ENCODE measurements around the gene PDZRN3. TPM values are rescaled to one million over a fixed set of nuclear protein-coding genes. Genes with fewer than 3 reads are reported as not detected.

Gene PDZRN3
- total RNA-seq, 1 donor from 2014 or later = 3.4 TPM

DNA sequence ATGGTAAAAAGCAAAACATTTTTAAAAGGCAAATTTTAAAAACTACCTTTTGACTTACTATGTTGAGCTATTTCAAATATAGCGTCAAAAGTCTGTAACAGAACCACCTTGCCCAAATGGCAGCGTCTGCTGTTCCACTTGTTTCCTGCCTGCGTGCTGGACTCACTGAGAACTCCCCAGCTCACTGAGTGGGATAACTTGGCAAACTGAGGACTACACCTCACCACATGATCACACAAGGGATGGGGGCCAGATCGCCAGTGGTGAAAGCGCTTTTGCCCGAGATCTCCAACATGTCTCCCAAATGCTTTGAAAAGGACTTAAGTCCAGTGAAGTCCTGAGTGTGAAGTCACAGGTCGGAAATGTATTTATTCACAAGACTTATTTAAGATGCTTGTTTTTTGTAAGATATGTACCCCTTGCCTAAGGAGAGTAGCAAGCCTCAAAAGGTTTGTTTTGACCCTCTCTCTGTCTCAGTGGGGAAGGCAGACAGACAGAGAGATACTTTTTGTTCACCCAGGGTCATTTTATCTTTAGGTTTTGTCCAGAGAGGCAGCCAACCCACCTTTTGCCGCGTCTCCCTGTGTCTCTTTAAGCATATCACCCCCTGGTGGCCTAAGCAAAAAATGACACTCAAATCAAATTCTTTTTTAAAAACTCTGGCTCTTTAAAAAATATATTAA lies 192.6 kb downstream of the PDZRN3 start:
- no peaks in the 10 kb centered on the region for H3K36me3 ChIP-seq
- no peak overlapping the region for H3K9ac ChIP-seq
- H3K9me3 ChIP-seq (ENCODE audit: low read depth) = no peaks in the 10 kb centered on the region
- no peaks in the 10 kb centered on the region for H3K79me2 ChIP-seq (ENCODE audit: low read depth)
- no peak overlapping the region for H3K4me3 ChIP-seq
- TF ChIP-seq EZH2phosphoT487 (IDR thresholded peaks at IDR 0.05) = no peak
- TF ChIP-seq, protein P1, sequence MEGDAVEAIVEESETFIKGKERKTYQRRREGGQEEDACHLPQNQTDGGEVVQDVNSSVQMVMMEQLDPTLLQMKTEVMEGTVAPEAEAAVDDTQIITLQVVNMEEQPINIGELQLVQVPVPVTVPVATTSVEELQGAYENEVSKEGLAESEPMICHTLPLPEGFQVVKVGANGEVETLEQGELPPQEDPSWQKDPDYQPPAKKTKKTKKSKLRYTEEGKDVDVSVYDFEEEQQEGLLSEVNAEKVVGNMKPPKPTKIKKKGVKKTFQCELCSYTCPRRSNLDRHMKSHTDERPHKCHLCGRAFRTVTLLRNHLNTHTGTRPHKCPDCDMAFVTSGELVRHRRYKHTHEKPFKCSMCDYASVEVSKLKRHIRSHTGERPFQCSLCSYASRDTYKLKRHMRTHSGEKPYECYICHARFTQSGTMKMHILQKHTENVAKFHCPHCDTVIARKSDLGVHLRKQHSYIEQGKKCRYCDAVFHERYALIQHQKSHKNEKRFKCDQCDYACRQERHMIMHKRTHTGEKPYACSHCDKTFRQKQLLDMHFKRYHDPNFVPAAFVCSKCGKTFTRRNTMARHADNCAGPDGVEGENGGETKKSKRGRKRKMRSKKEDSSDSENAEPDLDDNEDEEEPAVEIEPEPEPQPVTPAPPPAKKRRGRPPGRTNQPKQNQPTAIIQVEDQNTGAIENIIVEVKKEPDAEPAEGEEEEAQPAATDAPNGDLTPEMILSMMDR (IDR thresholded peaks at IDR 0.05) = peak; percentile 85
- TF ChIP-seq EZH2 (IDR thresholded peaks at IDR 0.05) = no peak
- peaks cover 10% of the 10 kb centered on the region for H3F3A ChIP-seq (ENCODE audit: low read depth)
- no peaks in the 10 kb centered on the region for H3K9me3 Mint-ChIP-seq
- no peaks in the 10 kb centered on the region for H3K27me3 ChIP-seq
- H3K4me1 Mint-ChIP-seq = peaks cover 34% of the 10 kb centered on the region
- no peaks in the 10 kb centered on the region for H3K36me3 Mint-ChIP-seq
- H3K27ac ChIP-seq = no peak overlapping the region
- peak; percentile 76 for DNase-seq (ENCODE audit: low spot score)
- peaks cover 20% of the 10 kb centered on the region for H3K4me1 ChIP-seq
- H3K27ac Mint-ChIP-seq = no peak overlapping the region
- H3K27me3 Mint-ChIP-seq (ENCODE audit: insufficient read depth, low read depth) = peaks cover 3% of the 10 kb centered on the region
- no peak overlapping the region for H3K4me3 Mint-ChIP-seq
- H2AFZ ChIP-seq (replicated peaks) = peak overlapping the region; percentile 11
- H3K4me2 ChIP-seq = no peak overlapping the region
- no peaks in the 10 kb centered on the region for H4K20me1 ChIP-seq (ENCODE audit: low read depth)

- H3K36me3 Mint-ChIP-seq = no peaks in the 10 kb centered on the region
- Histone ChIP-seq H3K4me3 (no peak overlapping the region), H3K27ac (no peak overlapping the region), H3F3A (ENCODE audit: low read depth) (peaks cover 10% of the 10 kb centered on the region), H3K4me1 (peaks cover 20% of the 10 kb centered on the region), H3K27me3 (no peaks in the 10 kb centered on the region), H4K20me1 (ENCODE audit: low read depth) (no peaks in the 10 kb centered on the region), H2AFZ (replicated peaks) (no peak overlapping the region), H3K79me2 (ENCODE audit: low read depth) (no peaks in the 10 kb centered on the region), H3K36me3 (no peaks in the 10 kb centered on the region), H3K9ac (no peak overlapping the region), H3K9me3 (ENCODE audit: low read depth) (no peaks in the 10 kb centered on the region), H3K4me2 (peak overlapping the region; percentile 54)
- H3K4me3 Mint-ChIP-seq = no peak overlapping the region
- H3K9me3 Mint-ChIP-seq = no peaks in the 10 kb centered on the region
- DNase-seq (ENCODE audit: low spot score) = peak; percentile 55
- H3K27ac Mint-ChIP-seq = peak overlapping the region; percentile 79
- H3K27me3 Mint-ChIP-seq (ENCODE audit: insufficient read depth, low read depth) = peaks cover 3% of the 10 kb centered on the region
- TF ChIP-seq, protein P1 (IDR thresholded peaks at IDR 0.05) = no peak
- TF ChIP-seq EZH2 (IDR thresholded peaks at IDR 0.05) (no peak), EZH2phosphoT487 (IDR thresholded peaks at IDR 0.05) (peak; percentile 55)
- peaks cover 42% of the 10 kb centered on the region for H3K4me1 Mint-ChIP-seq
Observed at GRCh38 chr3:73431183-73431900, 193.4 kb downstream of the PDZRN3 start.

GRCh38 chr3:73427048-73427706 lies 197.6 kb downstream of the PDZRN3 start:
- H3F3A ChIP-seq (ENCODE audit: low read depth) = peaks cover 10% of the 10 kb centered on the region
- H3K4me1 ChIP-seq = peaks cover 18% of the 10 kb centered on the region
- no peak for TF ChIP-seq EZH2phosphoT487 (IDR thresholded peaks at IDR 0.05)
- TF ChIP-seq, protein P1 (IDR thresholded peaks at IDR 0.05) = no peak
- no peak for TF ChIP-seq EZH2 (IDR thresholded peaks at IDR 0.05)
- H3K27me3 Mint-ChIP-seq (ENCODE audit: insufficient read depth, low read depth) = peaks cover 2% of the 10 kb centered on the region
- H3K79me2 ChIP-seq (ENCODE audit: low read depth) = no peaks in the 10 kb centered on the region
- H3K4me3 Mint-ChIP-seq = no peak overlapping the region
- no peaks in the 10 kb centered on the region for H3K27me3 ChIP-seq
- H3K27ac Mint-ChIP-seq = no peak overlapping the region
- H3K4me1 Mint-ChIP-seq = peaks cover 35% of the 10 kb centered on the region
- no peak overlapping the region for H3K27ac ChIP-seq
- no peaks in the 10 kb centered on the region for H4K20me1 ChIP-seq (ENCODE audit: low read depth)
- no peak overlapping the region for H3K9ac ChIP-seq
- DNase-seq (ENCODE audit: low spot score) = no peak
- H2AFZ ChIP-seq (replicated peaks) = no peak overlapping the region
- no peak overlapping the region for H3K4me3 ChIP-seq
- no peaks in the 10 kb centered on the region for H3K36me3 ChIP-seq
- no peaks in the 10 kb centered on the region for H3K36me3 Mint-ChIP-seq
- no peaks in the 10 kb centered on the region for H3K9me3 ChIP-seq (ENCODE audit: low read depth)
- H3K4me2 ChIP-seq = no peak overlapping the region
- peaks cover under 1% of the 10 kb centered on the region for H3K9me3 Mint-ChIP-seq
